GM06990 (cell line): ENCODE data around the gene SDK1.

Experiments
- DNase-seq: peaks from one replicate; pipeline ENCODE4 v3.0.0-alpha.2; 2011; ENCODE audit not compliant: insufficient read length; ENCODE audit errors: extremely low read depth
- H3K27me3 ChIP-seq: replicated peaks from 2 replicates; pipeline ENCODE4 v1.6.0; 2011; ENCODE audit warnings: low read length; ENCODE audit not compliant: control insufficient read depth, insufficient read depth
- H3K36me3 ChIP-seq: 2 replicates; pipeline ENCODE4 v1.5.1; 2011; ENCODE audit warnings: low read length; ENCODE audit not compliant: control insufficient read depth, insufficient read depth
- H3K4me3 ChIP-seq: replicated peaks from 2 replicates; pipeline ENCODE4 v1.5.1; 2011; ENCODE audit warnings: low read depth, mild to moderate bottlenecking, control low read depth, low read length
- CTCF ChIP-seq: IDR thresholded peaks from 2 replicates; pipeline ENCODE4 v1.5.1; 2011; ENCODE audit warnings: low read length, control low read depth, mild to moderate bottlenecking, inconsistent platforms; ENCODE audit not compliant: insufficient read depth, poor library complexity, severe bottlenecking

The SDK1 gene

GRCh38 chr7:4241304-4241612, 940.2 kb downstream of the SDK1 start:
- H3K27me3 ChIP-seq = no peaks in the 10 kb centered on the region
- TF ChIP-seq CTCF = no peak
- DNase-seq = no peak

GRCh38 chr7:4241791-4242190, 940.7 kb downstream of the SDK1 start:
- DNase-seq = no peak
- no peak overlapping the region for H3K4me3 ChIP-seq
- H3K27me3 ChIP-seq = no peaks in the 10 kb centered on the region
- TF ChIP-seq CTCF = no peak
- H3K36me3 ChIP-seq = no peaks in the 10 kb centered on the region

More at GRCh38 chr7:4241304-4241612, 940.2 kb downstream of the SDK1 start:
- Histone ChIP-seq H3K4me3 (no peak overlapping the region), H3K36me3 (no peaks in the 10 kb centered on the region)

GRCh38 chr7:4242706-4243105, 941.7 kb downstream of the SDK1 start:
- H3K36me3 ChIP-seq = no peaks in the 10 kb centered on the region
- TF ChIP-seq CTCF = no peak
- no peak overlapping the region for H3K4me3 ChIP-seq
- no peaks in the 10 kb centered on the region for H3K27me3 ChIP-seq
- no peak for DNase-seq

GRCh38 chr7:4244041-4244440, 943.0 kb downstream of the SDK1 start:
- H3K36me3 ChIP-seq = no peaks in the 10 kb centered on the region
- no peak for TF ChIP-seq CTCF
- no peak overlapping the region for H3K4me3 ChIP-seq
- H3K27me3 ChIP-seq = no peaks in the 10 kb centered on the region
- no peak for DNase-seq

- no peak for TF ChIP-seq CTCF
- no peaks in the 10 kb centered on the region for H3K36me3 ChIP-seq
- H3K27me3 ChIP-seq = no peaks in the 10 kb centered on the region
- no peak for DNase-seq
- no peak overlapping the region for H3K4me3 ChIP-seq
Measured at GRCh38 chr7:4244635-4245034, 943.6 kb downstream of the SDK1 start.

GRCh38 chr7:4245135-4245865, 944.2 kb downstream of the SDK1 start:
- Histone ChIP-seq H3K4me3 (no peak overlapping the region), H3K27me3 (no peaks in the 10 kb centered on the region), H3K36me3 (no peaks in the 10 kb centered on the region)
- no peak for TF ChIP-seq CTCF
- no peak for DNase-seq
